ENCODE data around the gene POLR1G.

The POLR1G gene, protein sequence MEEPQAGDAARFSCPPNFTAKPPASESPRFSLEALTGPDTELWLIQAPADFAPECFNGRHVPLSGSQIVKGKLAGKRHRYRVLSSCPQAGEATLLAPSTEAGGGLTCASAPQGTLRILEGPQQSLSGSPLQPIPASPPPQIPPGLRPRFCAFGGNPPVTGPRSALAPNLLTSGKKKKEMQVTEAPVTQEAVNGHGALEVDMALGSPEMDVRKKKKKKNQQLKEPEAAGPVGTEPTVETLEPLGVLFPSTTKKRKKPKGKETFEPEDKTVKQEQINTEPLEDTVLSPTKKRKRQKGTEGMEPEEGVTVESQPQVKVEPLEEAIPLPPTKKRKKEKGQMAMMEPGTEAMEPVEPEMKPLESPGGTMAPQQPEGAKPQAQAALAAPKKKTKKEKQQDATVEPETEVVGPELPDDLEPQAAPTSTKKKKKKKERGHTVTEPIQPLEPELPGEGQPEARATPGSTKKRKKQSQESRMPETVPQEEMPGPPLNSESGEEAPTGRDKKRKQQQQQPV

GRCh38 chr19:45406226-45407090 is at the start of gene POLR1G:
Gene POLR1G (plus strand): TSS chr19:45406644. CDS start chr19:45406697, 53 bp downstream.
- peak; percentile 43 for DNase-seq (ENCODE audit: low read depth)

GRCh38 chr19:45356760-45357444 is 49.5 kb upstream of the POLR1G start:
- DNase-seq (ENCODE audit: low read depth), result no peak

DNA sequence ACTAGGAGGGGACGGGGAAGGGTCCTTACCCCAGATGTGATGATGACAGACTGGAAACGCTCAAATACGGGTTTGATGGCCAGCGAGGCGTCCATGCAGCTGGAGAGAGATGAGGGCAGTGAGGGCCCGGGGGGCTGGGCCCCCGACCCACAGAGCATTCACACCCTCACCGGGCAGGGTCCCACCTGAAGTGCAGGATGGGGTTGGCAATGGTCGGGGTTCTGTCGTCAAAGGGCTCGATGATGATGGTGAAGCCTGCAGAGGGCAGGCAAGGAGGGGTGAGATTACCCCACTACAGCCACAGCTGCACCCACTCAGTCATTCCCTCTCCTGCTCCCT is 49.0 kb upstream of the POLR1G start:
- no peak for DNase-seq (ENCODE audit: low read depth)

- DNase-seq (ENCODE audit: low read depth), result no peak
These were observed 48.1 kb upstream of the POLR1G start for GRCh38 chr19:45358213-45358792.

DNA sequence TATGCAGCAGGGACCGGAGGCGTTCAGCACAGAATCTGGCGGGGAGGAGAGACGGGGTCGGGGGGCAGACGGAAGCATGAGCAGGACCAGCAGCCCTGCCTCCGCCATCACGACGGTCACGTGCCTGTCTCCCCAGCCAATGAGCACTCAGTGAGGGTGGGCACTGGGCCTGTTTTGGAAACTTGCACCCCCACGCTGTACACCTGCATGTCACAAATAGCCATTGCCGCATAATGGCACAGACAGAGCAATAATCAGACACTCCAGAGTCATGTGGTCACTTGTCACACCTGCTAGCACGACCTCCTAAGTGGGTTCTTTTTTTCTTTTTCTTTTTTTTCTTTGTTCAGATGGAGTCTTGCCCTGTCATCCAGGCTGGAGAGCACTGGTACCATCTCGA is 44.8 kb upstream of the POLR1G start:
- no peak for DNase-seq (ENCODE audit: low read depth)

GRCh38 chr19:45362291-45362690 is 44.2 kb upstream of the POLR1G start:
- DNase-seq (ENCODE audit: low read depth), result no peak

DNA sequence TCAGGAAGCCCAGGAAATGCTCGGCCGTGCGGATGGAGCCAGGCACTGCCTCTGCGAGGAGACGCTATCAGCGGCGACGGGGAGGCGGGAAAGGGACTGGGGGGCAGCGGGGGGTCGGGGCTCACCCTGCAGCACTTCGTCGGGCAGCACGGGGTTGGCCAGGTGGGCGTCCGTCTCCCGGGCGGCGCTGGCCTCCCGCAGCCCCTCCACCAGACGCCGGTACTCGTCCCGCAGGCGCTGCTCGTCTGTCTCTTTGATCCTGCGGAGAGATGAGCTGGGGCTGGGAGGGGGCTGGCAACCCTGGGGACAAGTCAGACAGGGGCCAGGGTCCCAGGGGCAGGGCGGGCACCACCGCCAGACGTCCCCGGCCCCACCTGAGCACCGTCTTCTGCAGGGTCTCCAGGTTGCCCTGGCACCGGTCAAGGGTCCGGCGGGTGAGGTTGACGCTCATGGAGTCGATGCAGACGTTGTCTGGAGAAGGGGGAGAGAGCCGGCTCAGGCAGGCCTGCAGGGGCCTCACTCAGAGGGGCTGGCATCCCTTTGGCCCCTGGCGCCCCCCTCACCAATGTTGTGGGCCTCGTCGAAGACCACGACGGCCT is 42.5 kb upstream of the POLR1G start:
- DNase-seq (ENCODE audit: low read depth), result no peak

- DNase-seq (ENCODE audit: low read depth), result no peak
These were observed 41.7 kb upstream of the POLR1G start for GRCh38 chr19:45364696-45365095.

- no peak for DNase-seq (ENCODE audit: low read depth)
These were observed 38.3 kb upstream of the POLR1G start for GRCh38 chr19:45368127-45368526.

DNA sequence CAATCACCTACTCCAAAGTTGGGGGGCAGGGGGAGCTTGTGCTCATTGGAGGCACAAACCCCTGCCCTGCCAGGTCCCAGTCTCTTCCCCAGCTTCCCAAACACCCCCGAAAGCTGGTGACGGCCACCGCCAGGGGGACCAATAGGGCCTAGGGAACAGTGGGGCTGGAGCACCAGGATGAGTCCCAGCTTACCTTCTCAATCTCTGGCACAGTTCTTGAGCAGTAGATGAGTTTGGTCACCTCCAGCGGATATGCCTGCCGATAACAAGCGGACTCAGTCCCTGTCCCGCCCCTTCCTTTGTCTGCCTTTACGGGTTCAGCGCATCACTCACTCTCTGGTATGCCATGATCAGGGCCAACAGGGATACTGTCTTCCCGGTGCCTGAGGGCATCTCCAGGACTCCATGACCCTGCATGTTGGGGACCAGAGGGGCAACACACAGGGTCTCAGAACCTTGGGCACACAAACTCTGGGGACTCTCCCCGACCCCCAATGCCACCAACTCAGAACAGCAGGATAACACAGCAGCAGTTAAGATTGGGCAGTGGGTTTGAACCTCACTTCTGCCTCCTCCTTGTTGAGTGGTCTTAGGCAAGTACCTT is 37.6 kb upstream of the POLR1G start:
- DNase-seq (ENCODE audit: low read depth), result no peak

GRCh38 chr19:45370410-45371204 is 35.8 kb upstream of the POLR1G start, which contains the start of gene ERCC2:
Gene ERCC2 (minus strand): TSS chr19:45370573. CDS start chr19:45370540, 33 bp downstream.
- peak; percentile 94 for DNase-seq (ENCODE audit: low read depth)

DNA sequence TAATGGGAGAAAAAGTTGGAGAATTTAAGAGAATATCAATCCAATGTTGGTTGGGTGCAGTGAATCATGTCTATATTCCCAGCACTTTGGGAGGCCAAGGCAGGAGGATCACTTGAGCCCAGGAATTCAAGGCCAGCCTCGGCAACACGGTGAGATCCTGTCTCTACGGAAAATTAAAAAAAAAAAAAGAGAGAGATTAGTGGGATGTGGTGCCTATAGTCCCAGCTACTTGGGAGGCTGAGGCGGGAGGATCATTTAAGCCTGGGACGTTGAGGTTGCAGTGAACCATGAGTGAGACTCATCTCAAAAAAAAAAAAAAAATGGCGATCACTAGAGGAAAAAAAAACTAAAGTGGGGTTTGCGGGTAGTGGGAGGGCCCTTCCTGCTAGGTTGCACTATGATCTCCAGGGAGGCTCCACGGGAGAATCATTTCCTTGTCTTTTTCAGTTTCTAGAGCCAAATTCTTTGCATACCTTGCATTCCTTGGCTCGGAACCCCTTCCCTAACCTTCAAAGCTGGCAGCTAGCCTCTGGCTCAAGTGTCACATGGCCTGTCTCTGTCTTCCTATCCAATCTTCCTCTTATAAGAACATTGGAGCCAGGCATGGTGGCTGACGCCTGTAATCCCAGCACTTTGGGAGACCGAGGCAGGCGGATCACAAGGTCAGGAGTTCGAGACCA is 30.3 kb upstream of the POLR1G start:
- peak; percentile 92 for DNase-seq (ENCODE audit: low read depth)

- DNase-seq (ENCODE audit: low read depth), result no peak
These were observed 26.3 kb upstream of the POLR1G start for GRCh38 chr19:45380107-45380506.

DNA sequence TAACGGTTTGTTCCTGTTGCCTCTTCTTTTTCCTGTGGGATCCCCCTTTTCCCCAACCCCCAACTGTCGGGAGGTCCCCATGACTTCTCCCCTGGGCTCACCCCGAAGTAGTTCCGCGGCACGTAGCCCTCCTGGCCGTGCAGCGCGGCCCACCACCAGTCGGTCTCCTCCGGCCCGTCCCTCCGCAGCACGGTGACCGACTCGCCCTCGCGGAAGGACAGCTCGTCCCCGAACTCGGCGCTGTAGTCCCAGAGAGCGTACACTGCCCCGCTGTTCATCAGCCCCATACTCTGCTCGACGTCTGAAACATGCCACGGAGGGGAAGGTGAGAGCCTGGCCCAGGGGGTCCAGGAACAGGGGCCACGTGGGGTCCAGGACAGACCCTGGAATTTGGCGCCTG is 24.0 kb upstream of the POLR1G start:
- DNase-seq (ENCODE audit: low read depth), result no peak

GRCh38 chr19:45385392-45386221 is 20.8 kb upstream of the POLR1G start:
- DNase-seq (ENCODE audit: low read depth), result no peak

GRCh38 chr19:45391346-45391745 is 15.1 kb upstream of the POLR1G start:
- DNase-seq (ENCODE audit: low read depth), result no peak

GRCh38 chr19:45391871-45392665 is 14.4 kb upstream of the POLR1G start:
- DNase-seq (ENCODE audit: low read depth), result no peak

Data from non-pigmented ciliary epithelial cell (primary cell).